GM19025 (cell line): Measurements from ENCODE around the gene ARMH3.

Experiments
- ATAC-seq: cut with Tn5 transposase; IDR thresholded peaks from one replicate; pipeline ENCODE4 v1.9.1; 2021; ENCODE audit warnings: mild to moderate bottlenecking, low read depth, moderate library complexity; ENCODE audit not compliant: unreplicated experiment

ARMH3 gene

GRCh38 chr10:101816376-101816775, 239.6 kb downstream of the ARMH3 start:
- no peak for ATAC-seq

GRCh38 chr10:101814466-101815071, 241.4 kb downstream of the ARMH3 start:
- no peak for ATAC-seq

- ATAC-seq: no peak
Measured at GRCh38 chr10:101812606-101813005, 243.4 kb downstream of the ARMH3 start.

- ATAC-seq: no peak
Measured at GRCh38 chr10:101807158-101807557, 248.8 kb downstream of the ARMH3 start.

- no peak for ATAC-seq
Measured at GRCh38 chr10:101803511-101803910, 252.5 kb downstream of the ARMH3 start.

- ATAC-seq: no peak
Measured at GRCh38 chr10:101797403-101798059, 258.4 kb downstream of the ARMH3 start.
